Measurements from ENCODE around the gene CIAO2A. TPM values are rescaled to one million over a fixed set of nuclear protein-coding genes. Genes with fewer than 3 reads are reported as not detected.

CIAO2A gene
- total and polyA plus RNA-seq, 8 donors = 51.4 to 73.0 (median 59.2) TPM

GRCh38 chr15:64072812-64073211, 20.8 kb downstream of the CIAO2A start:
- intact Hi-C loops (cut with DNase I) = no loop called here
- peaks cover 15 to 47% of the 10 kb centered on the region in 2 donors for H3K4me1 ChIP-seq

GRCh38 chr15:64071931-64072765, 21.5 kb downstream of the CIAO2A start:
- peaks cover 0 to 40% of the 10 kb centered on the region in 2 donors for H3K36me3 ChIP-seq
- no peak for ATAC-seq
- peak overlapping the region; percentile 71 to 73 for H3K27ac ChIP-seq
- H3K27me3 ChIP-seq = no peaks in the 10 kb centered on the region
- peaks cover 17 to 53% of the 10 kb centered on the region in 2 donors for H3K4me1 ChIP-seq
- DNase-seq = no peak
- TF ChIP-seq, protein P1, sequence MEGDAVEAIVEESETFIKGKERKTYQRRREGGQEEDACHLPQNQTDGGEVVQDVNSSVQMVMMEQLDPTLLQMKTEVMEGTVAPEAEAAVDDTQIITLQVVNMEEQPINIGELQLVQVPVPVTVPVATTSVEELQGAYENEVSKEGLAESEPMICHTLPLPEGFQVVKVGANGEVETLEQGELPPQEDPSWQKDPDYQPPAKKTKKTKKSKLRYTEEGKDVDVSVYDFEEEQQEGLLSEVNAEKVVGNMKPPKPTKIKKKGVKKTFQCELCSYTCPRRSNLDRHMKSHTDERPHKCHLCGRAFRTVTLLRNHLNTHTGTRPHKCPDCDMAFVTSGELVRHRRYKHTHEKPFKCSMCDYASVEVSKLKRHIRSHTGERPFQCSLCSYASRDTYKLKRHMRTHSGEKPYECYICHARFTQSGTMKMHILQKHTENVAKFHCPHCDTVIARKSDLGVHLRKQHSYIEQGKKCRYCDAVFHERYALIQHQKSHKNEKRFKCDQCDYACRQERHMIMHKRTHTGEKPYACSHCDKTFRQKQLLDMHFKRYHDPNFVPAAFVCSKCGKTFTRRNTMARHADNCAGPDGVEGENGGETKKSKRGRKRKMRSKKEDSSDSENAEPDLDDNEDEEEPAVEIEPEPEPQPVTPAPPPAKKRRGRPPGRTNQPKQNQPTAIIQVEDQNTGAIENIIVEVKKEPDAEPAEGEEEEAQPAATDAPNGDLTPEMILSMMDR (IDR thresholded peaks at IDR 0.05) = no peak
- intact Hi-C loops (cut with DNase I) = no loop called here
- no peak overlapping the region for H3K4me3 ChIP-seq
- H3K9me3 ChIP-seq = no peaks in the 10 kb centered on the region

More at GRCh38 chr15:64072812-64073211, 20.8 kb downstream of the CIAO2A start:
- Histone ChIP-seq H3K4me3 (no peak overlapping the region), H3K9me3 (no peaks in the 10 kb centered on the region), H3K27me3 (no peaks in the 10 kb centered on the region), H3K36me3 (peaks cover 0 to 40% of the 10 kb centered on the region in 2 donors), H3K27ac (peak overlapping the region in 1 of 2 donors; percentile 73)
- ATAC-seq (peak; percentile 6), DNase-seq (no peak)
- TF ChIP-seq, protein P1 (IDR thresholded peaks at IDR 0.05) = no peak

DNA sequence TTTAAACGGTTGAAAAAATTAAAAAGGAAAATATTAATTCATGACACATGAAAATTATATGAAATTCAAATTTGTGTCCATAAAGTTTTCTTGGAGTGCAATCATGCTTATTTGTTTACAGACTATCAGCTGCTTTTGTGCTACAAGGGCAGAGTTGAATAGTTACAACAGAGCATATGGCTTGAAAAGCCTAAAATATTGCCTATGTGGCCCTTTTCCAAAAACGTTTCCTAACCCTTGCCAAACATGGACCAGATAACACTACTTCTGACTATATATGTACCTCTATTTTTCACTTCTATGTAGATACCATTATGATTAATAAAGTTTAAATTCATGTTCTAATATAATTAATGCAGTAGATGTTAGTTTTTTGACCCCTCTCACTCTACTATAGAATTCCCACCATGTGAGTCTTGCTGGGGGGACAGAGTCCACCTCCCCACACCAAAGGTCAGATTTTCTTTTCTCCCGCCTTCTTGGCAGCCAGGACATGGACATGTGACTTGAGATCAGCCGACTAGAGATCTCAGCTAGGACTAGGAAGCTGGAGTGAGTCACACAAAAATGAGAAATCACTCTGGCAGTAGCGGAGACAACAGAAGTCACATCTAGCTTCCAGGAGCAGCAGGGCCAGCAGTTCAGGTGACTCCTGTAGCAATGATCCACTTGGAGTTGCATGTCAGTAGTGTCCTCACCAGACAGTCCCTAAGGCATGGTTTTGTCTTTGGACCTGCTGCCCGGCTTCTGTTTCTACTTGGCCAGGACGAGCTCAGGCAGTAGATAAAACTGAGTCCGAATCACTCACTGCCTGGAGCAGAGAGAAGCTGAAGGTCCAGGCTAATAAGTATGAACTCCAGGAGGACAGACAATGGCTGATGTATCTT, 22.4 kb downstream of the CIAO2A start:
- no peaks in the 10 kb centered on the region for H3K9me3 ChIP-seq
- DNase-seq (peak in 1 of 4 donors; percentile 72), ATAC-seq (peak; percentile 70)
- intact Hi-C loops (cut with DNase I) = no loop called here
- no peak overlapping the region for H3K4me3 ChIP-seq
- peaks cover 0 to 40% of the 10 kb centered on the region in 2 donors for H3K36me3 ChIP-seq
- H3K4me1 ChIP-seq = peaks cover 17 to 53% of the 10 kb centered on the region in 2 donors
- peak overlapping the region; percentile 71 to 73 for H3K27ac ChIP-seq
- TF ChIP-seq, protein P1 (IDR thresholded peaks at IDR 0.05) = no peak
- H3K27me3 ChIP-seq = no peaks in the 10 kb centered on the region

- Histone ChIP-seq H3K27ac (peak overlapping the region; percentile 71 to 73), H3K4me3 (no peak overlapping the region), H3K36me3 (peaks cover 0 to 35% of the 10 kb centered on the region in 2 donors), H3K4me1 (peaks cover 17 to 53% of the 10 kb centered on the region in 2 donors), H3K9me3 (no peaks in the 10 kb centered on the region), H3K27me3 (no peaks in the 10 kb centered on the region)
- ATAC-seq (no peak), DNase-seq (no peak)
- TF ChIP-seq, protein P1 (IDR thresholded peaks at IDR 0.05) = no peak
- intact Hi-C loops (cut with DNase I) = no loop called here
Measured at GRCh38 chr15:64070106-64070505, 23.5 kb downstream of the CIAO2A start.
